Mucosa of rectum (tissue), 2 donors: Measurements from ENCODE around the gene ABTB1.

Experiments used
- H3K27ac ChIP-seq, 2 donors: one replicate each; pipeline ENCODE4 v1.7.0; 2013; ENCODE audit warnings: inconsistent platforms in 2 of 2, low read depth in 2 of 2, low read length in 2 of 2
- H3K27me3 ChIP-seq, 2 donors: one replicate each; pipeline ENCODE4 v1.7.0; 2013; ENCODE audit warnings: low read length in 2 of 2; ENCODE audit not compliant: control insufficient read depth in 2 of 2, insufficient read depth in 2 of 2
- H3K36me3 ChIP-seq, 2 donors: one replicate each; pipeline ENCODE4 v1.7.0; 2013; ENCODE audit warnings: low read length in 2 of 2; ENCODE audit not compliant: control insufficient read depth in 2 of 2, insufficient read depth in 2 of 2
- H3K4me1 ChIP-seq, 2 donors: one replicate each; pipeline ENCODE4 v1.7.0; 2013; ENCODE audit warnings: low read length in 2 of 2, mild to moderate bottlenecking in 1 of 2; ENCODE audit not compliant: control insufficient read depth in 2 of 2, insufficient read depth in 2 of 2
- H3K4me3 ChIP-seq, 2 donors: one replicate each; pipeline ENCODE4 v1.7.0; 2013; ENCODE audit warnings: low read length in 2 of 2
- H3K9ac ChIP-seq, 2 donors: one replicate each; pipeline ENCODE4 v1.7.0; 2013; ENCODE audit warnings: low read length in 2 of 2, low read depth in 1 of 2, mild to moderate bottlenecking in 1 of 2
- H3K9me3 ChIP-seq, 2 donors: one replicate each; pipeline ENCODE4 v1.7.0; 2013; ENCODE audit warnings: low read length in 2 of 2; ENCODE audit not compliant: control insufficient read depth in 2 of 2
- donor health status: healthy.
- donor health status: Normal muscosa, but diverticular disease.

ABTB1 gene

DNA sequence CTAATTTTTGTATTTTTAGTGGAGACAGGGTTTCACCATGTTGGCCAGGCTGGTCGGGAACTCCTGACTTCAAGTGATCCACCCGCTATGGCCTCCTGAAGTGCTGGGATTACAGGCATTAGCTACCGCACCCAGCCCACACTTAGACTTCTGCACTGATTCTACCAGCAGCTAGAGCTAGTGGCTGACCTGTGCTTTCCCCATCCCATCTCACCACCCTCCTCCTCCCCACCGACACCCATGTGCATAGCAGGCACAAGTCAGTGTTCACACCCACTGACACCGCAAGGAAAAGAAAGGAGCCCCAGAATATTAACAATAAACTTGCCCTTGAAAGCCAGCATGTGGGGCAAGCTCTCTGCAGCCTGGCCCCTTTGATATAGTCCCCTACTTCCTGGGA, 11.2 kb upstream of the ABTB1 start:
- no peak overlapping the region for H3K9ac ChIP-seq
- H3K27ac ChIP-seq = no peak overlapping the region
- H3K4me3 ChIP-seq = no peak overlapping the region
- H3K27me3 ChIP-seq = no peaks in the 10 kb centered on the region
- no peaks in the 10 kb centered on the region for H3K9me3 ChIP-seq
- no peaks in the 10 kb centered on the region for H3K4me1 ChIP-seq
- H3K36me3 ChIP-seq = no peaks in the 10 kb centered on the region

DNA sequence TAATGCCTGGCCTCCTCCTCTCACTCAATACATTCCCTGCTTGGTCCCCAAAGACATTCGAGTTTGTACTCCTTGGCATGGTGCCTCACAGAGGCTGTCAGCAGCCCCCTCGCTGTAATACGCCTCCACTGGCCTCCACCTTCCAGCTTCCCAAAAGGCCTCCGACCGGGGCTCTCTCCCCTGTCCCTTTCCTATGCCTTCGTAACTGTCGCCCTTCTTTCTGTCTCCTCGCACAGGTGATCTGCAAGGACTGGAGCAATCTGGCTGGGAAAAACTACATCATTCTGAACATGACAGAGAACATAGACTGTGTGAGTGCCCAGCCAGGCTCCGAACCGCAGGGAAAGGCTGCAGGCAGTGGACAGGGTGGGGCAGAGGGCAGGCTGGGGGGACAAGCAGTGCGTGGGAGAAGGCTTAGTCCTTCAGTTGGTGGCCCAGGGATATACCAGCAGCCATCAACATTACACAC, 10.7 kb upstream of the ABTB1 start:
- no peak overlapping the region for H3K4me3 ChIP-seq
- H3K9ac ChIP-seq = no peak overlapping the region
- no peaks in the 10 kb centered on the region for H3K4me1 ChIP-seq
- H3K9me3 ChIP-seq = no peaks in the 10 kb centered on the region
- H3K27me3 ChIP-seq = no peaks in the 10 kb centered on the region
- no peak overlapping the region for H3K27ac ChIP-seq
- no peaks in the 10 kb centered on the region for H3K36me3 ChIP-seq

DNA sequence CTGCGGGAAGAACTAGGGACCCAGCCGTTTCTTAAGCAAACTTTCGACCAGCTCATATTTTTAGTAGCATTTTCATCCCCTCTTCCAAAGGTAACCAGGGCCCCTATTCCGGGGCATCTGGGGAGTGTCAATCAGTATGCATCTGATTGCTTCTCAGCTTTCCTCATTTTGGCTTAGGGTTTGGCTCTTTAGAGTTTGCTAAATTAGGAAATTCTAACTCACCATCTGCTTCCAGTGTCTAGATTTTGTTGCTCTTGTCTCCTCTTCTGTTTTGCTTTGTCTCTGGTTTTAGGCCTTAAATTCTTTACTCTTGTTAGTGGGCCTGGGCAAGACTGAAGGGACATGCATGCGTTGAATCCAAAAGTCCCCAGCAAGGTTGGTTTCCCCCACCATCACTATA, 9.6 kb upstream of the ABTB1 start:
- H3K27ac ChIP-seq = no peak overlapping the region

DNA sequence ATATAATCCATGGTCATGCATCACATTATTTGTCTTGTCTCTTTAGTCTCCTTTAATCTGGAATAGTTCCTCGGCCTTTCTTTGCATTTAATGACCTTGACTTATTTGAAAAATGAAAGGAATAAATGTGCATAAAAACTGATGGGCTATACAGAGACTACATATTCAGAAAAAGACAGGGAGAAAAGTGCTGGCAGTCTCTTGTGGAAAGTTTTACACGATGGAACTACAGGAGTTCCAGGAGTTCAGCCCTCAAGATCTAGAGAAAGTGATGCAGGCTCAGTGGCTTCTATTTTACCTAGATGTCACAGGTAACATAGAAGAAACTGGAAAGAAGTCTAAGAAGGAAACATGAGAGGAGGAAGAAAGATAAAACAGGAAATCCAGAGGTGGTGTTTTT, 7.6 kb upstream of the ABTB1 start:
- H3K4me3 ChIP-seq = no peak overlapping the region
- H3K4me1 ChIP-seq = no peaks in the 10 kb centered on the region
- no peaks in the 10 kb centered on the region for H3K36me3 ChIP-seq
- H3K27ac ChIP-seq = no peak overlapping the region
- no peak overlapping the region for H3K9ac ChIP-seq
- no peaks in the 10 kb centered on the region for H3K9me3 ChIP-seq
- no peaks in the 10 kb centered on the region for H3K27me3 ChIP-seq

More for the DNA sequence above, 9.6 kb upstream of the ABTB1 start:
- Histone ChIP-seq H3K9ac (no peak overlapping the region), H3K36me3 (no peaks in the 10 kb centered on the region), H3K4me3 (no peak overlapping the region), H3K27me3 (no peaks in the 10 kb centered on the region), H3K9me3 (no peaks in the 10 kb centered on the region), H3K4me1 (no peaks in the 10 kb centered on the region)

DNA sequence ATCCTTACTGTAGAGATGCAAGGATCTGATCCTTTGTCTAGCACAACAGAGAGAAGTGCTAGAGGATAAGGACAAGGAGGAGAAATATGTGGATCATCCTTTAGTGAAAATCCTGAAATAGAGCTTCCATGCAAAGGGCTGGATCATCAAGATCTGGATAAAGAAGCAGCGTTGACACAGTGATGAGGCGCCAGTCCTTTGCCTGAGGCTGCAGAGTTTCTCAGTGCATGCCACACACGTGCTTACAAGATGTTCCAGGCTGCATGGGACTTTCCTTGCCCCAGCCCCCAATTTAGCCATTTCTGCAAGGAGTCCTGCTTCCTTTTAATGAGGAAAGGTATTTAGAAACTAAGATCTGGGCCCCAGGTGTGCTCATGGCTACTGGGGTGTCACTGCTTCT, 7.2 kb upstream of the ABTB1 start:
- no peaks in the 10 kb centered on the region for H3K27me3 ChIP-seq
- no peaks in the 10 kb centered on the region for H3K4me1 ChIP-seq
- H3K36me3 ChIP-seq = no peaks in the 10 kb centered on the region
- H3K4me3 ChIP-seq = no peak overlapping the region
- H3K9ac ChIP-seq = no peak overlapping the region
- no peaks in the 10 kb centered on the region for H3K9me3 ChIP-seq
- H3K27ac ChIP-seq = no peak overlapping the region

DNA sequence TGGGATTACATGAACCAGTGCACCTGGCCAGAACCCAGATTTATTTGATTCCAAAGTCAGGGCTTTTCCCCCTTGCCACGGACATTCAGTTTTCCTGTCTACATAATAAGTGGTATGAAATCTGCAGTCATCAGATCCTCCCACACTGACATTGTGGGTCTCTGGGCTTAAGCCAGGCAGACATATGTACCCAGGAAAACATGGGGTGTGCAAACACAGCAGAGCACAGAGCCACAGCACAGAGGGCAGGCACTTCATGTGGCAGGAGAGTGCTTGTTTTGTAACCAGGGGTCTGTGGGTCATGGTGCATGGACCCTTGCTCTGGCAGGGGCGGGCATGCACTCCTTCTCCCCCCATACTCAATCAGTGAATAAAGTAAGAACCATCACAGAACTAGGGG, 6.1 kb upstream of the ABTB1 start:
- Histone ChIP-seq H3K27ac (no peak overlapping the region), H3K4me1 (peaks cover 1 to 2% of the 10 kb centered on the region in 2 donors), H3K4me3 (no peak overlapping the region), H3K36me3 (no peaks in the 10 kb centered on the region), H3K9me3 (no peaks in the 10 kb centered on the region), H3K9ac (no peak overlapping the region), H3K27me3 (no peaks in the 10 kb centered on the region)

DNA sequence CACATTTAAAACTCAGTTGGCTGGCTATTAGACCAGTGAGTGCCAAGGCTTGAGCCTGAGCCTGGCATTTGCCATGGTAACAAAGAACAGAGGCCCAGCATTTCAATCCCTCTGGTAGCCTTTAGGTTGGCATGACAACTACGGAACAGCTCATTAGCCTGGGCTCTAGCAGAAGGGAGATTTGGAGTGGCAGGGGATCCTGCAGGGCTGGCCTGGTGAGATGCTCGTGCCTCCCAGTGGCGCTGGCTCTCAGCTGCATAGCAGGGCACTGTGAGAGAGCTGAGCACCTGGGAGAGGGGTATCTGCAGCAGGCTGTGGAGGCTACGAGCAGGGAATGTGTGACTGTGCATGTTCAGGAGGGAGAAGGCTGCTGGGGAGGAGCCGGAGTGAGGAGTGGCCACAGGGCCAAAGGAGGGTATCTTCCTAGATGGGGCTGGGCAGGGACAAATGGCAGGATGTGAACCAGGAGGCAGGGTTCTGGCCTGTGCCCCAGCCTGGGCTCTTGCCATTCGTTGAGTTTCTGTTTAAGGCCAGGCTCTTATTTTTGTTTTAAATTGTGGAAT, 5.6 kb upstream of the ABTB1 start:
- H3K4me1 ChIP-seq = peaks cover 6% of the 10 kb centered on the region in 2 donors
- H3K9me3 ChIP-seq = no peaks in the 10 kb centered on the region
- H3K4me3 ChIP-seq = no peak overlapping the region
- no peaks in the 10 kb centered on the region for H3K36me3 ChIP-seq
- H3K27me3 ChIP-seq = no peaks in the 10 kb centered on the region
- no peak overlapping the region for H3K27ac ChIP-seq
- H3K9ac ChIP-seq = no peak overlapping the region

DNA sequence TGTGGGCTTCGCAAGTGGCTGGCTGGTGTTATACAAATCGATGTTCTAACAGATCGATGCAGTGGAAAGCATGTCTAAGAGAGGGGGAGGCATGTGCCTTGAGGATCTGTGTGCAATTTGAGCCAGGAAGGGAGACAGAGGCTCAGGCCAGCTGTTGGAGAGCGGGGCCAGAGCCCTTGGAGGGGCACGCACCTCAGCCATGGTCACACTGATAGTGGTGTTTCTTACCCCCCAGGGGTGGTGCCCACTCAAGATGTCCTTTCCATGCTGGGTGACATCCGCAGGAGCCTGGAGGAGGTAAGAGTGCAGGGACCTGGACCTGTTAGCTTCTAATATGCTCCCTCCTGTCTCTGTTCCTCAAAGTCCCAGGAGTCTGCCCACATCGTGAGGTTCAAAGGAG, 3.8 kb upstream of the ABTB1 start:
- Histone ChIP-seq H3K9ac (no peak overlapping the region), H3K4me3 (no peak overlapping the region), H3K27me3 (no peaks in the 10 kb centered on the region), H3K36me3 (no peaks in the 10 kb centered on the region), H3K4me1 (peaks cover 11 to 14% of the 10 kb centered on the region in 2 donors), H3K27ac (no peak overlapping the region), H3K9me3 (no peaks in the 10 kb centered on the region)

DNA sequence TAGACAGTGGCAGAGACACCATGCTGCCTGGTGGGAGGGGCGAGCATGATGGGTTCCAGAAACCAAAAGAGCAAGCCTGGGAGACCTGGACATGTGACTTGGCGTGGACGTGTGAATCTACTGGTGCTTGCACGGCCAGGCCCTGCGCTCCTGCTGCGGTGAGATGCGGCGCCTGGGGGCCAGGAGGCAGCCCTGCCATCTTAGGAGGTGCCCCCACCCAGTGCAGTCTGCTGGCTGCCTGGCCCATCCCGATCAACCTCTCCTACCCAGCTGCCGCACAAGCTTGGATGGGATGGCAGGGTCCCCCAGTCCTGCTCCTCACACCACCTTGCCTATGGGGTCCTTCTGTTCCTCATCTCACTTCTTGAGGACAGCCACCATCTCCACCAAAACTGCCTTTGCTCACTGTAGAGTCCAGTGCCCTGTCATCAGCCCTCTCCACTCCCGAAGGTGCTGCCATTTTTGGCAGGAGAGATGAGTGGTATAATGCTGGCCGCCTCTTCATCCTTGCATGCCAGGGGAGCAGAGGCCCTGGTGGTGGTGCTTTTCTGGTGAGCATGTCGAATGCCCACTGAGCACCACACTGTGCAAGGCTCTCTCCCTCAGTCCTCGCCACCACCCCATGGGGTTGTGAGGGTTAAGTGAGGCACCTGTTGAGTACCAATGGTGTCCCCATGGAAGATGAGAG, 3.1 kb upstream of the ABTB1 start:
- H3K9ac ChIP-seq = no peak overlapping the region
- H3K27ac ChIP-seq = no peak overlapping the region
- no peaks in the 10 kb centered on the region for H3K27me3 ChIP-seq
- H3K4me3 ChIP-seq = no peak overlapping the region
- H3K9me3 ChIP-seq = no peaks in the 10 kb centered on the region
- peaks cover 17% of the 10 kb centered on the region in 2 donors for H3K4me1 ChIP-seq
- no peaks in the 10 kb centered on the region for H3K36me3 ChIP-seq

DNA sequence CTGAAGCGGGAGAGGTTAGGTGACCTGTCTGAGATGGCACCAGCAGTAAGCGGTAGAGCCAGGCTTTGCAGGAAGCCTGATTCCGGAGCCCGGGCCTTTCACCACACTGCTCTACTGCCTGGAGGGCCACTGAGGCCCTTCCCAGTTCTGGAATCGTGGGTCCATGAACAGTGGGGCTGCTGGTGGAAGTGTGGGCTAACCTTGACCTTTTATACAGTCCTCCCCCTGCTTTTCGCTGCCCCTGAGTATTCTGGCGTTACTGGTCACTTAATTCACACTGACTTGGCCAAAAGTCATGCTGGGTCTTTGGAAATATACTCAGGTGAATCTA, 2.6 kb upstream of the ABTB1 start:
- H3K27ac ChIP-seq = no peak overlapping the region
- H3K4me3 ChIP-seq = no peak overlapping the region
- no peaks in the 10 kb centered on the region for H3K9me3 ChIP-seq

More for the DNA sequence above, 2.6 kb upstream of the ABTB1 start:
- H3K36me3 ChIP-seq = no peaks in the 10 kb centered on the region
- no peak overlapping the region for H3K9ac ChIP-seq
- no peaks in the 10 kb centered on the region for H3K27me3 ChIP-seq
- H3K4me1 ChIP-seq = peaks cover 17% of the 10 kb centered on the region in 2 donors
